Measurements from ENCODE around the gene SLC17A2.

- TF ChIP-seq CTCF (conservative IDR thresholded peaks at IDR 0.05) (no peak), EZH2 (IDR thresholded peaks at IDR 0.05; ENCODE audit: low read depth) (no peak)
Measured at GRCh38 chr6:25931411-25931709, 869 bp upstream of the SLC17A2 start.

Data from PC-9 (cell line).